ELF-1 (cell line): ENCODE results near the gene ANGEL1.

Source experiments
- DNase-seq: peaks from one replicate; pipeline ENCODE4 v3.0.0-alpha.2; 2016; ENCODE audit warnings: low read depth, low spot score

Gene ANGEL1

GRCh38 chr14:76765461-76765931 lies 47.2 kb downstream of the ANGEL1 start:
- no peak for DNase-seq

GRCh38 chr14:76763096-76764041 lies 49.3 kb downstream of the ANGEL1 start:
- DNase-seq: no peak

- no peak for DNase-seq
Measured at GRCh38 chr14:76762411-76763095, 50.1 kb downstream of the ANGEL1 start.

- no peak for DNase-seq
Measured at GRCh38 chr14:76761960-76762410, 50.7 kb downstream of the ANGEL1 start.

- DNase-seq: peak; percentile 62
Measured at GRCh38 chr14:76761136-76761959, 51.3 kb downstream of the ANGEL1 start, which contains the start of gene VASH1. Gene VASH1 (plus strand): TSS chr14:76761468. CDS start chr14:76762822, 1,354 bp downstream.

- peak; percentile 8 for DNase-seq
Measured at GRCh38 chr14:76760331-76761135, 52.1 kb downstream of the ANGEL1 start.

GRCh38 chr14:76759589-76759988 lies 53.1 kb downstream of the ANGEL1 start:
- DNase-seq: no peak

GRCh38 chr14:76756371-76756750 lies 56.3 kb downstream of the ANGEL1 start:
- DNase-seq: no peak

- DNase-seq: no peak
Measured at GRCh38 chr14:76755610-76756370, 56.9 kb downstream of the ANGEL1 start.

- no peak for DNase-seq
Measured at GRCh38 chr14:76754586-76754985, 58.1 kb downstream of the ANGEL1 start.

- DNase-seq: no peak
Measured at GRCh38 chr14:76753541-76754198, 59.0 kb downstream of the ANGEL1 start.

- DNase-seq: no peak
Measured at GRCh38 chr14:76752744-76753143, 59.9 kb downstream of the ANGEL1 start.

GRCh38 chr14:76742966-76743365 lies 69.7 kb downstream of the ANGEL1 start:
- no peak for DNase-seq

GRCh38 chr14:76742185-76742584 lies 70.5 kb downstream of the ANGEL1 start:
- DNase-seq: no peak

- no peak for DNase-seq
Measured at GRCh38 chr14:76741074-76741473, 71.6 kb downstream of the ANGEL1 start.
